Endothelial cell of umbilical vein (primary cell): ENCODE results near the gene COMMD8. TPM values are rescaled to one million over a fixed set of nuclear protein-coding genes. Genes with fewer than 3 reads are reported as not detected.

ENCODE experiments used
- BruUV-seq: library from RNA; stranded (reverse); fragments of 400-500 nt; replicated peaks from 2 replicates; lab custom pipeline; 2021; lab: Mats Ljungman, UMichigan
- CTCF ChIA-PET: fragments of 300-600, 350-600 bp; sonication (Branson Sonifier 250); formaldehyde crosslinking; loops from one replicate; lab custom pipeline; 2021; ENCODE audit warnings: antibody characterized with exemption, inconsistent platforms; lab: Charles Lee
- POLR2A ChIA-PET: fragments of 300-600, 350-600 bp; sonication (Branson Sonifier 250); formaldehyde crosslinking; loops from one replicate; lab custom pipeline; 2021; ENCODE audit warnings: antibody characterized with exemption, inconsistent platforms; lab: Charles Lee
- DNase-seq: peaks from one replicate; pipeline ENCODE4 v3.0.0-alpha.2; 2011; ENCODE audit warnings: low read depth, low spot score
- FAIRE-seq: peaks from 2 replicates; lab custom pipeline; 2011; peaks lifted over from hg19 to GRCh38; lab: Jason Lieb, UNC
- H2AFZ ChIP-seq: 2 replicates; pipeline ENCODE4 v1.6.0; 2012; ENCODE audit warnings: low read depth, low read length, control low read depth, inconsistent platforms
- H3K27ac ChIP-seq: 2 replicates; pipeline ENCODE4 v1.5.1; 2011; ENCODE audit warnings: low read depth, mild to moderate bottlenecking, control low read depth, low read length, moderate library complexity; ENCODE audit not compliant: insufficient read depth
- H3K27me3 ChIP-seq, 2 experiments: 2 replicates each; pipeline versions ENCODE4 v1.6.0 to v1.6.1; 2011; ENCODE audit warnings: low read length in 2 of 2, mixed read lengths in 1 of 2; ENCODE audit not compliant: control insufficient read depth in 2 of 2, insufficient read depth in 2 of 2
- H3K36me3 ChIP-seq, 2 experiments: 2 replicates in 1 of 2; 3 replicates in 1 of 2; pipeline ENCODE4 v1.5.1; 2011; ENCODE audit warnings: low read length in 2 of 2, mild to moderate bottlenecking in 1 of 2, moderate library complexity in 1 of 2; ENCODE audit not compliant: control insufficient read depth in 2 of 2, insufficient read depth in 2 of 2; ENCODE audit errors: extremely low read depth in 1 of 2
- H3K4me1 ChIP-seq: 3 replicates; pipeline ENCODE4 v1.5.1; 2011; ENCODE audit warnings: mild to moderate bottlenecking, low read length; ENCODE audit not compliant: control insufficient read depth, insufficient read depth; ENCODE audit errors: extremely low read depth
- H3K4me2 ChIP-seq: 2 replicates; pipeline ENCODE4 v1.6.1; 2011; ENCODE audit warnings: low read length, control low read depth, mixed read lengths; ENCODE audit not compliant: insufficient read depth
- H3K4me3 ChIP-seq, 3 experiments: fragments of 200-600 bp in 1 of 3; sonication (generic), shearing (Covaris generic) in 1 of 3; replicated peaks in 1 of 3; 2 replicates each; pipeline ENCODE4 v1.5.1; 2011 to 2016; ENCODE audit warnings: control low read depth in 3 of 3, low read length in 3 of 3, mild to moderate bottlenecking in 2 of 3, inconsistent platforms in 1 of 3, low read depth in 1 of 3, moderate library complexity in 1 of 3; ENCODE audit not compliant: insufficient read depth in 1 of 3
- H3K79me2 ChIP-seq: 2 replicates; pipeline ENCODE4 v1.6.0; 2012; ENCODE audit warnings: low read length, inconsistent platforms; ENCODE audit not compliant: control insufficient read depth, insufficient read depth
- H3K9ac ChIP-seq: replicated peaks from 2 replicates; pipeline ENCODE3; 2011; ENCODE audit warnings: low read length, control low read depth; ENCODE audit not compliant: insufficient read depth; ENCODE audit errors: extremely low read depth
- H3K9me1 ChIP-seq: replicated peaks from 3 replicates; pipeline ENCODE4 v1.6.0; 2011; ENCODE audit warnings: mild to moderate bottlenecking, low read length; ENCODE audit not compliant: control insufficient read depth, insufficient read depth; ENCODE audit errors: extremely low read depth
- H3K9me3 ChIP-seq: replicated peaks from 2 replicates; pipeline ENCODE4 v1.5.1; 2012; ENCODE audit warnings: low read length, inconsistent platforms; ENCODE audit not compliant: control insufficient read depth, insufficient read depth
- H4K20me1 ChIP-seq: replicated peaks from 2 replicates; pipeline ENCODE3; 2011; ENCODE audit warnings: mild to moderate bottlenecking, low read length; ENCODE audit not compliant: control insufficient read depth, insufficient read depth; ENCODE audit errors: extremely low read depth
- CTCF ChIP-seq, 2 donors: IDR thresholded peaks; 1 replicate in 1 of 2; 2 replicates in 1 of 2; pipeline ENCODE4 v1.5.1; 2011; ENCODE audit warnings: low read length in 2 of 2, mild to moderate bottlenecking in 2 of 2, moderate library complexity in 2 of 2, control low read depth in 1 of 2, inconsistent platforms in 1 of 2, low read depth in 1 of 2; ENCODE audit not compliant: insufficient read depth in 1 of 2; ENCODE audit errors: extremely low read depth in 1 of 2
- EZH2 ChIP-seq: IDR thresholded peaks from 2 replicates; pipeline ENCODE4 v1.6.1; 2012; ENCODE audit warnings: borderline replicate concordance, low read depth, mild to moderate bottlenecking, moderate library complexity, low read length, inconsistent platforms; ENCODE audit not compliant: severe bottlenecking
- FOS ChIP-seq: IDR thresholded peaks from 2 replicates; pipeline ENCODE4 v1.6.1; 2011; ENCODE audit warnings: mild to moderate bottlenecking, low read length, moderate library complexity, borderline replicate concordance; ENCODE audit not compliant: insufficient read depth
- GATA2 ChIP-seq: IDR thresholded peaks from 2 replicates; pipeline ENCODE4 v1.7.0; 2011; ENCODE audit warnings: low read depth, mild to moderate bottlenecking, moderate library complexity, mixed read lengths, low read length; ENCODE audit not compliant: insufficient read length, insufficient read depth
- JUN ChIP-seq: IDR thresholded peaks from 2 replicates; pipeline ENCODE4 v1.6.1; 2011; ENCODE audit warnings: borderline replicate concordance, low read depth; ENCODE audit not compliant: insufficient read length, insufficient read depth
- MYC ChIP-seq: IDR thresholded peaks from one replicate; pipeline ENCODE4 v1.6.1; 2011; ENCODE audit warnings: mild to moderate bottlenecking, low read depth, low read length
- POLR2A ChIP-seq: IDR thresholded peaks from 2 replicates; pipeline ENCODE4 v1.6.1; 2012; ENCODE audit warnings: low read depth, mild to moderate bottlenecking, control low read depth, low read length
- POLR2AphosphoS5 ChIP-seq: IDR thresholded peaks from 2 replicates; pipeline ENCODE4 v1.6.1; 2012; ENCODE audit warnings: low read depth, mild to moderate bottlenecking, control low read depth, low read length, moderate library complexity; ENCODE audit not compliant: insufficient read depth
- dilution Hi-C: fragments of 300-500 bp; cut with MboI; formaldehyde crosslinking; loops from one replicate; pipeline ENCODE4 v1.15.0; 2019; ENCODE audit warnings: low sequenced_read_pairs; ENCODE audit not compliant: extremely low pct_ligation_motif_present
- intact Hi-C: fragments of 100-400 bp; cut with micrococcal nuclease; formaldehyde crosslinking; loops from one replicate; pipeline ENCODE4 v1.10.0; 2022
- polyA plus RNA-seq, 4 experiments: library from polyadenylated mRNA; depleted of rRNA in 3 of 4; stranded (reverse) in 3 of 4; unstranded in 1 of 4; fragments of >200 nt; gene quantifications; 2 replicates each; pipeline versions ENCODE4 v1.2.1 to v1.2.3, GENCODE V29; 2011 to 2012; ENCODE audit warnings: missing spikeins in 1 of 4
- total RNA-seq: library from RNA; stranded (reverse); gene quantifications from 2 replicates; pipeline ENCODE4 v1.2.3, GENCODE V29; 2021
- TF ChIP-seq, protein P1 (sequence below): IDR thresholded peaks from 2 replicates; pipeline ENCODE4 v1.6.1; 2011; ENCODE audit not compliant: insufficient read depth, insufficient read length

The COMMD8 gene
- total and polyA plus RNA-seq, 2 donors (not counting 3 experiments of a cell fraction or from before 2014, with no cell fraction given): 4.9 to 22.3 TPM

- POLR2A ChIA-PET: interaction anchor here (0.6 kb wide), 1 partner anchor 10 kb away, joined by 5 read pairs; no protein-coding TSS in a partner anchor
- dilution Hi-C loops: no loop called here
- BruUV-seq: no TSS peak
Measured at GRCh38 chr4:47483745-47484144, 20.2 kb upstream of the COMMD8 start.

More at GRCh38 chr4:47483745-47484144, 20.2 kb upstream of the COMMD8 start:
- H3K36me3 ChIP-seq: no peaks in the 10 kb centered on the region
- no peaks in the 10 kb centered on the region for H3K27me3 ChIP-seq
- TF ChIP-seq FOS (no peak), POLR2A (no peak), EZH2 (no peak), POLR2AphosphoS5 (no peak), MYC (no peak), CTCF (IDR thresholded peaks at IDR 0.05; ENCODE audit: extremely low read depth in 1 of 2, insufficient read depth in 1 of 2, low read depth in 1 of 2, low read length in 2 of 2) (no peak), JUN (no peak), GATA2 (no peak)
- TF ChIP-seq, protein P1, sequence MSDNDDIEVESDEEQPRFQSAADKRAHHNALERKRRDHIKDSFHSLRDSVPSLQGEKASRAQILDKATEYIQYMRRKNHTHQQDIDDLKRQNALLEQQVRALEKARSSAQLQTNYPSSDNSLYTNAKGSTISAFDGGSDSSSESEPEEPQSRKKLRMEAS: no peak
- H4K20me1 ChIP-seq: no peaks in the 10 kb centered on the region
- H3K9ac ChIP-seq: no peak overlapping the region
- no peaks in the 10 kb centered on the region for H3K9me1 ChIP-seq
- no peak overlapping the region for H3K4me2 ChIP-seq
- no peaks in the 10 kb centered on the region for H3K9me3 ChIP-seq
- intact Hi-C loops: loop anchor here (10.0 kb wide), 1 partner anchor 351 kb away; the partner anchor contains the start of gene CORIN
- H3K27ac ChIP-seq: no peak overlapping the region
- no peak overlapping the region for H3K4me3 ChIP-seq
- peak overlapping the region; percentile 73 for H2AFZ ChIP-seq
- CTCF ChIA-PET: interaction anchor here (1.0 to 4.5 kb wide), 6 partner anchors 12 to 80 kb away, joined by 3 to 18 read pairs (median 6); partner anchors contain the start of gene COMMD8
- no peak for DNase-seq
- FAIRE-seq: no peak
- H3K79me2 ChIP-seq: peaks cover 3% of the 10 kb centered on the region
- H3K4me1 ChIP-seq: no peaks in the 10 kb centered on the region
